Mesenchymal stem cell (in vitro differentiated cells and primary cell): ENCODE results near the gene TRPM3. TPM values are rescaled to one million over a fixed set of nuclear protein-coding genes. Genes with fewer than 3 reads are reported as not detected.

ENCODE experiments used
- DNase-seq: peaks from one replicate; pipeline ENCODE4 v3.0.0-alpha.2; 2013
- H2AFZ ChIP-seq: one replicate; pipeline ENCODE4 v1.6.1; 2013; ENCODE audit warnings: low read depth, mild to moderate bottlenecking, control low read depth, inconsistent platforms, low read length, moderate library complexity
- H2AK5ac ChIP-seq: 2 replicates; pipeline ENCODE4 v1.6.1; 2013; ENCODE audit warnings: low read length, moderate library complexity, mild to moderate bottlenecking, inconsistent platforms; ENCODE audit not compliant: severe bottlenecking
- H2BK120ac ChIP-seq: one replicate; pipeline ENCODE4 v1.6.1; 2013; ENCODE audit warnings: low read depth, mild to moderate bottlenecking, inconsistent platforms, low read length, moderate library complexity
- H2BK12ac ChIP-seq, 2 experiments: one replicate each; pipeline ENCODE4 v1.6.1; 2013; ENCODE audit warnings: inconsistent platforms in 2 of 2, low read length in 2 of 2, mild to moderate bottlenecking in 2 of 2, moderate library complexity in 2 of 2, control low read depth in 1 of 2
- H2BK15ac ChIP-seq: one replicate; pipeline ENCODE4 v1.6.1; 2013; ENCODE audit warnings: mild to moderate bottlenecking, low read depth, inconsistent platforms; ENCODE audit not compliant: poor library complexity, severe bottlenecking
- H2BK5ac ChIP-seq: 2 replicates; pipeline ENCODE4 v1.6.1; 2013; ENCODE audit warnings: low read depth, mild to moderate bottlenecking, low read length, control low read depth, inconsistent platforms; ENCODE audit not compliant: poor library complexity, severe bottlenecking
- H3K14ac ChIP-seq, 2 experiments: one replicate each; pipeline ENCODE4 v1.6.1; 2013; ENCODE audit warnings: inconsistent platforms in 2 of 2, low read length in 2 of 2, control low read depth in 1 of 2, mild to moderate bottlenecking in 1 of 2, moderate library complexity in 1 of 2
- H3K18ac ChIP-seq, 2 experiments: one replicate each; pipeline ENCODE4 v1.6.1; 2013; ENCODE audit warnings: inconsistent platforms in 2 of 2, low read length in 2 of 2, control low read depth in 1 of 2, low read depth in 1 of 2, mild to moderate bottlenecking in 1 of 2
- H3K23ac ChIP-seq, 2 experiments: one replicate each; pipeline ENCODE4 v1.6.1; 2013; ENCODE audit warnings: inconsistent platforms in 2 of 2, low read length in 2 of 2, mild to moderate bottlenecking in 2 of 2, moderate library complexity in 2 of 2, control low read depth in 1 of 2
- H3K27ac ChIP-seq: 2 replicates; pipeline ENCODE4 v1.5.1; 2013; ENCODE audit warnings: mild to moderate bottlenecking, moderate library complexity, low read length, control low read depth, inconsistent platforms; ENCODE audit not compliant: poor library complexity, severe bottlenecking
- H3K27me3 ChIP-seq, 2 experiments: 2 replicates each; pipeline versions ENCODE4 v1.6.1 to v1.7.0; 2013; ENCODE audit warnings: low read length in 2 of 2, mild to moderate bottlenecking in 2 of 2, moderate library complexity in 2 of 2, control low read depth in 1 of 2, inconsistent platforms in 1 of 2; ENCODE audit not compliant: control insufficient read depth in 1 of 2, insufficient read depth in 1 of 2
- H3K36me3 ChIP-seq, 2 experiments: 2 replicates each; pipeline versions ENCODE4 v1.6.1 to v1.7.0; 2013; ENCODE audit warnings: low read length in 2 of 2, control low read depth in 1 of 2, inconsistent platforms in 1 of 2, low read depth in 1 of 2, mild to moderate bottlenecking in 1 of 2; ENCODE audit not compliant: insufficient read depth in 2 of 2, control insufficient read depth in 1 of 2
- H3K4ac ChIP-seq, 2 experiments: one replicate each; pipeline ENCODE4 v1.6.1; 2013; ENCODE audit warnings: inconsistent platforms in 2 of 2, low read length in 2 of 2, mild to moderate bottlenecking in 2 of 2, moderate library complexity in 2 of 2, control low read depth in 1 of 2, low read depth in 1 of 2
- H3K4me1 ChIP-seq: 2 replicates; pipeline ENCODE4 v1.6.1; 2013; ENCODE audit warnings: low read depth, low read length, control low read depth; ENCODE audit not compliant: control insufficient read depth, insufficient read depth
- H3K4me2 ChIP-seq: 2 replicates; pipeline ENCODE4 v1.6.1; 2013; ENCODE audit warnings: low read length, mild to moderate bottlenecking, inconsistent platforms; ENCODE audit not compliant: poor library complexity, severe bottlenecking
- H3K4me3 ChIP-seq, 2 experiments: 2 replicates each; pipeline versions ENCODE4 v1.5.1 to v1.7.0; 2013; ENCODE audit warnings: low read length in 2 of 2, mild to moderate bottlenecking in 2 of 2, control low read depth in 1 of 2, low read depth in 1 of 2; ENCODE audit not compliant: insufficient read depth in 1 of 2
- H3K79me1 ChIP-seq: replicated peaks from 2 replicates; pipeline ENCODE4 v1.6.1; 2013; ENCODE audit warnings: mild to moderate bottlenecking, control low read depth, low read length, inconsistent platforms; ENCODE audit not compliant: poor library complexity, severe bottlenecking
- H3K9ac ChIP-seq: 2 replicates; pipeline ENCODE4 v1.7.0; 2013; ENCODE audit warnings: mild to moderate bottlenecking, low read length, moderate library complexity
- H3K9me3 ChIP-seq: 2 replicates; pipeline ENCODE4 v1.7.0; 2013; ENCODE audit warnings: mild to moderate bottlenecking, low read length; ENCODE audit not compliant: control insufficient read depth
- H4K8ac ChIP-seq: one replicate; pipeline ENCODE4 v1.6.1; 2013; ENCODE audit warnings: inconsistent platforms, mild to moderate bottlenecking, low read length, moderate library complexity
- H4K91ac ChIP-seq: one replicate; pipeline ENCODE4 v1.6.1; 2013; ENCODE audit warnings: mild to moderate bottlenecking, low read length, inconsistent platforms
- WGBS: methylation state at CpG from one replicate; pipeline ENCODE4 v1.1.7; 2013; ENCODE audit warnings: mixed read lengths; 5-methylcytosine and 5-hydroxymethylcytosine counted together
- polyA plus RNA-seq, 2 experiments: library from polyadenylated mRNA; stranded (reverse); fragments of 200-250 nt; gene quantifications; one replicate each; pipeline ENCODE4 v1.2.3, GENCODE V29; 2013

Gene TRPM3
- polyA plus RNA-seq (2013, experiment 1 of 2) = 0.01 TPM
- polyA plus RNA-seq (2013, experiment 2 of 2) = 0.05 TPM

DNA sequence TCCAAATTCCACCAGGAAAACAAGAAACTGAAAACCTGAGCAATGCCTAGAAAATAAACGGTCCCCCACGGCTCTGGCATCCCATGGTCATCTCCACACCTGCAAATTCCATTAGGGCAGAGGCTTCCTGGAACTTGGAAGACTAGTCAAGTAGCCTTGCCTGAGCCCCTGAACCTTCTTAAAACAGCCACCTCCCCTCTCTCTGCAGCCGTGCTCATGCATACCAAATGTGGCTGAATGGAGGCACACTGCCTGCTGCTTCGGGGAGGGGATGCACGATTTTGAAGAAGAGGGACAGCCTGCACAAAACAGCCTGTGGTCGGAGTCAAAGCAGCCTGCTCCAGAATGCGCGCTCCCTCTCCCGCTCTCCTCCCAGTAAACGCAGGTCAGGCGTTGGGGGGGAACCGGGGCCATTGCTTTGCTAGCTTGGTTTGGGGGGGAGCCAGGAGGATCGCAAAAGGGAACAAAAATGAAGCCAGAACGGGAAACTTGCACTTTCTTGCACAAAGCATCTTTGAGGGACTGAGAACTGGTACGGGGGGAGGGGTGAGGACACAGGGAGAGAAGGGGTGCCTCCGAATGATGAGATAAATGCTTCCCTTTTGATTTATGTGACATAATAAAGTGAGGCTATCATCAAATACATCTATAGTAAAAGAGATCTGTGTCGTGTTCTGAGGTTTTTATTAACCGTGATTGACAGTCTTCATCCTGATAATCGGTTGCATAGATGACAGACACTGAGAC is at the start of gene TRPM3:
Gene TRPM3, minus strand, starts transcription at position 347 of the 747 bp plus-strand sequence. Its CDS starts 267 bp downstream, at position 80.
- no peak within 1 kb of the TSS for H3K14ac ChIP-seq
- no peak within 1 kb of the TSS for H3K18ac ChIP-seq
- H3K23ac ChIP-seq = no peak within 1 kb of the TSS
- no peak within 1 kb of the TSS for H3K9ac ChIP-seq
- H3K79me1 ChIP-seq = no peaks in the 10 kb centered on the region
- no peak within 1 kb of the TSS for H2AFZ ChIP-seq
- H2AK5ac ChIP-seq = no peak within 1 kb of the TSS
- no peak within 1 kb of the TSS for H3K27ac ChIP-seq
- H4K91ac ChIP-seq = no peak within 1 kb of the TSS
- no peak within 1 kb of the TSS for H3K4ac ChIP-seq
- H3K36me3 ChIP-seq = no peaks in the 10 kb centered on the region
- H3K27me3 ChIP-seq = peaks cover 23 to 38% of the 10 kb centered on the region in 2 experiments
- H4K8ac ChIP-seq = no peak within 1 kb of the TSS
- no peak within 1 kb of the TSS for H3K4me3 ChIP-seq
- no peak within 1 kb of the TSS for H3K4me2 ChIP-seq
- no peak within 1 kb of the TSS for H2BK15ac ChIP-seq
- WGBS = 7% methylated on average over 16 of the region's 19 CpGs
- no peaks in the 10 kb centered on the region for H3K4me1 ChIP-seq
- no peak within 1 kb of the TSS for H2BK120ac ChIP-seq
- no peak within 1 kb of the TSS for H2BK12ac ChIP-seq
- no peaks in the 10 kb centered on the region for H3K9me3 ChIP-seq
- DNase-seq = no peak
- no peak within 1 kb of the TSS for H2BK5ac ChIP-seq

DNA sequence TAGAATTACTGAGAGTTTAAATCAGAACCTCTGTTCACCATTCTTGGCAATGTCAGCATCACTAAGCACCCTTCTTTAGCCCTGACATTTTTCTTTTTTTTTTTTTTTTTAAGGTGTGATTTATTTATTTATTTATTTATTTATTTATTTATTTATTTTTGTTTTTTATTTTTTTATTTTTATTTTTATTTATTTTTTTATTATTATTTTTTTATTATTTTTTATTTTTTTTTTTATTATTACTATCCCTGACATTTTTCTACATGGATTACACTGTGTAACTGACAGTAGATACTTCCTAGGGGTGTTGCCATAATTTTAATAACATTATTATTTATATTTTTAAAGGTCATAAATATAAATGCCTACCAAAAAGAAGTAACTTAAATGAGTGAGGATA is 47.0 kb upstream of the TRPM3 start:
- Histone ChIP-seq H3K4me2 (no peak overlapping the region), H2AFZ (no peak overlapping the region), H3K23ac (no peak overlapping the region), H4K8ac (no peak overlapping the region), H3K4me1 (no peaks in the 10 kb centered on the region), H3K79me1 (no peaks in the 10 kb centered on the region), H3K9ac (no peak overlapping the region), H3K36me3 (no peaks in the 10 kb centered on the region), H3K4me3 (no peak overlapping the region), H3K4ac (no peak overlapping the region), H2BK5ac (no peak overlapping the region), H3K27ac (no peak overlapping the region), H2BK15ac (no peak overlapping the region), H2BK120ac (no peak overlapping the region), H2BK12ac (no peak overlapping the region), H4K91ac (no peak overlapping the region), H3K18ac (no peak overlapping the region), H3K9me3 (no peaks in the 10 kb centered on the region), H3K27me3 (no peaks in the 10 kb centered on the region), H2AK5ac (no peak overlapping the region), H3K14ac (no peak overlapping the region)
- no peak for DNase-seq

DNA sequence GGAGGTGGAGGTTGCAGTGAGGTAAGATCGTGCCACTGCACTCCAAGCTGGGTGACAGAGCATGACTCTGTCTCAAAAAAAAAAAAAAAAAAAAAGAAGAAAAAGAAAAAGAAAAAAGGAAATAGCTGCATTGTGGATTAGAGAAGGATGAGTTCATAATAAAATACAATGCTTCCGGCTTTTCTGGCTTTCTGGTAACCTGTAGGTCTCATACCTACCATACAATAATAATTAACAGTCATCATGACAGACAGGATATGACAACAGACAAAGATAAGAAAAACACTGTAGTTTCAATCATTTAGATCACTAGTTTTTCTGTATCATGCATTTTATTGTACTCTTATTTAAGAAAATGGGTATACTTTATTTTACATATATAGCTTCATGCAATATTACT is 40.7 kb upstream of the TRPM3 start:
- no peak overlapping the region for H2BK12ac ChIP-seq
- no peaks in the 10 kb centered on the region for H3K9me3 ChIP-seq
- H4K91ac ChIP-seq = no peak overlapping the region
- no peak overlapping the region for H2AFZ ChIP-seq
- H3K27ac ChIP-seq = no peak overlapping the region
- no peak overlapping the region for H2AK5ac ChIP-seq
- WGBS = 86% methylated on average over 2 of the region's 2 CpGs
- H3K14ac ChIP-seq = no peak overlapping the region
- no peak overlapping the region for H2BK15ac ChIP-seq
- no peak overlapping the region for H3K4me2 ChIP-seq
- H3K4me3 ChIP-seq = no peak overlapping the region
- no peak overlapping the region for H3K18ac ChIP-seq
- no peaks in the 10 kb centered on the region for H3K36me3 ChIP-seq
- no peak overlapping the region for H2BK5ac ChIP-seq
- H3K4me1 ChIP-seq = no peaks in the 10 kb centered on the region
- no peak overlapping the region for H2BK120ac ChIP-seq
- H3K4ac ChIP-seq = no peak overlapping the region
- H3K27me3 ChIP-seq = no peaks in the 10 kb centered on the region
- no peak for DNase-seq
- no peak overlapping the region for H4K8ac ChIP-seq
- no peak overlapping the region for H3K23ac ChIP-seq
- no peak overlapping the region for H3K9ac ChIP-seq
- no peaks in the 10 kb centered on the region for H3K79me1 ChIP-seq

DNA sequence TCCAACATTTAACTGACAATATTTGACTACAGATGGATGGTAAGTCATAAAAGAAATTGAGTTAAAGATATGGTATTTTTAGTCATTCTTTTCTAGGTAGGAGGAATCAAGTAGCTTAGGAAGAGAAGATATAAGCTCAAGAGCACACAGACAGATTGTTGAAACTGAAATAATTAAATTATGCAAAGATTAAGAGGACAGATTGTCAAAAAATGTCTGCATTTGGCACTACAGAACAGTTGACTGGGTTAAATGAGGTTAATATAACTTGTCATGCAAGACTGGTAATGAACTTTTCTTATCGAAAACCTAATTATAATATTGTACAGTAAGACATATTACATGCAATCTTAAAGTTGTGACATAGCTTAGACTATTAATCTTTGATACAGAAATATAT is 36.3 kb upstream of the TRPM3 start:
- no peaks in the 10 kb centered on the region for H3K4me1 ChIP-seq
- H2AFZ ChIP-seq = no peak overlapping the region
- H3K23ac ChIP-seq = no peak overlapping the region
- no peak overlapping the region for H3K4ac ChIP-seq
- no peaks in the 10 kb centered on the region for H3K79me1 ChIP-seq
- no peak overlapping the region for H3K18ac ChIP-seq
- H2BK15ac ChIP-seq = no peak overlapping the region
- H2AK5ac ChIP-seq = no peak overlapping the region
- H3K14ac ChIP-seq = no peak overlapping the region
- H2BK120ac ChIP-seq = no peak overlapping the region
- H3K9me3 ChIP-seq = no peaks in the 10 kb centered on the region
- no peaks in the 10 kb centered on the region for H3K27me3 ChIP-seq
- no peak overlapping the region for H2BK12ac ChIP-seq
- no CpG with 5 or more reads among the region's 1 CpG for WGBS
- H3K4me2 ChIP-seq = no peak overlapping the region
- no peak overlapping the region for H3K4me3 ChIP-seq
- no peaks in the 10 kb centered on the region for H3K36me3 ChIP-seq
- H4K8ac ChIP-seq = no peak overlapping the region
- H2BK5ac ChIP-seq = no peak overlapping the region
- H3K9ac ChIP-seq = no peak overlapping the region
- no peak overlapping the region for H4K91ac ChIP-seq
- DNase-seq = no peak
- no peak overlapping the region for H3K27ac ChIP-seq
